ENCODE measurements around the gene KRT9. TPM values are rescaled to one million over a fixed set of nuclear protein-coding genes. Genes with fewer than 3 reads are reported as not detected.

The KRT9 gene
- total RNA-seq, 3 donors from 2014 or later: 0.44 TPM; not detected in 2

DNA sequence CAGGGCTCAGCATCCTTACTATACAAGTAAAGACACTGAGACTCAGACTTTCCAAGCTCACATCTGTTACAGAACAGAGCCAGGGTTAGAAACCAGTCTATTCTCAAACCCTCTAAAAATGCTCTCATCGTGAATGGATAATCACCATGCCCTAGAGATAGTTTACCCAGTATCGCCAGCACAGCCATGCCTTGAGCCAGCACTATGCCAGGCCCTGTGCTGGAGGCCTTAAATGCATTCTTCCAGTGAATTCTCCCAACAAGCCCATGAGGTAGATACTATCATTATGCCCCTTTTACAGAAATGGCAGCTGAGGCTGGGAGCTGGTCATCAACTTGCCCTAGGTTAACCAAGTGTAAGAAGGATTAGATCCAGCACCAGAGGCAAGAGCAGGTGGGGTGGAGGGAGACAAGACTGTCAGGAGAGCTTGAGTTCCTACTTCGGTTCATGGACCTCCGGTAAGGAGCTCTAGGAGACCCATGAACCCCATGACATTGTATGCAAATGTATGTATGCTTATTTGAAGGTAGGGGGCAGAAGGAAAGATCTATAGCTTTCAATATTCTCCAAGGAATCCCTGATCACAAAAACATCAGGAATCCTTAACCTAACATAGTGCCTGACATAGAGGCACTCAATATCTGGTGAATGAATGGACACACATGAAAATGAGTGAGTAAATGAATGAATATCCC, 9.7 kb upstream of the KRT9 start:
- Histone ChIP-seq H3K27ac (peak overlapping the region; percentile 86 to 90), H3K4me1 (no peaks in the 10 kb centered on the region), H3K9me3 (no peaks in the 10 kb centered on the region), H3K27me3 (no peaks in the 10 kb centered on the region), H3K4me3 (no peak overlapping the region), H3K36me3 (no peaks in the 10 kb centered on the region)
- intact Hi-C loops (cut with DNase I; ENCODE audit: low total_unique reads): no loop called here
- TF ChIP-seq POLR2A (IDR thresholded peaks at IDR 0.05): no peak
- TF ChIP-seq POLR2AphosphoS5 (IDR thresholded peaks at IDR 0.05): no peak
- TF ChIP-seq CTCF (IDR thresholded peaks at IDR 0.05): no peak
- DNase-seq (ENCODE audit: low spot score in 2 of 2): no peak

DNA sequence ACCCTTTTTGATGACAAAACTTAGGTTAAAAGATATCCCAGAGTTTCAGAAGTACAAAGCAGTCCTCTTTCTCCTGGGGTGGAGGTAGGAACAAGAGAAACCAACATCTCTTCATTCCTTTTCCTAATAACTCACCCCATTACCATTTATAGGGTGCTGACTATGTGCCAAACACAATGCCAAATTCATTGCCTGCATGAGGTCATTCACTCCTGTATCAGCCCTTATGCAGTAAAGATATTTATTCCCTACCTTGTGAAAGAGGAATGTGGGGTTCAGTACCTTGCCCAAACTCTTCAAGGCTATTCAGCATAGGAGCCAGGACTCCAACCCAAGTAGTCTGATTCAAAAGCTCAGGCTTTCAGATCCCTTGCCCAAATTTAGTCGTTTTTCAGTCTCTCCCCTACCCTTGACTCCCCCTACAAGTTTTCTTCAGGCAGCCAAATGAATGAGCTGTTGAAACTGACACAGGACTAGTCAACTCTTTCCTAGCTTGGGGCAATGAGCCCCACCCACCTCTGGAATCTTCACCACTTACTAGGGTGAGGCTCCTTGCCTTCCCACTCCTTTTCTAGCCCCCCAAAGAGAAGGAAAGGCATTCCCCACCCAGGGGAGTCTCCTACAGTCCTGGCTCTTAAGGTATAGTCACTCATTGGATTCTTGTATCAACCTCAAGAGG, 9.0 kb upstream of the KRT9 start:
- Histone ChIP-seq H3K27ac (peak overlapping the region; percentile 86 to 90), H3K4me3 (no peak overlapping the region), H3K27me3 (no peaks in the 10 kb centered on the region), H3K9me3 (no peaks in the 10 kb centered on the region), H3K4me1 (no peaks in the 10 kb centered on the region), H3K36me3 (no peaks in the 10 kb centered on the region)
- DNase-seq (ENCODE audit: low spot score in 2 of 2): peak in 1 of 2 donors; percentile 83
- intact Hi-C loops (cut with DNase I; ENCODE audit: low total_unique reads): no loop called here
- TF ChIP-seq POLR2AphosphoS5 (IDR thresholded peaks at IDR 0.05) (peak in 1 of 3 donors; percentile 6), POLR2A (IDR thresholded peaks at IDR 0.05) (no peak)

- Histone ChIP-seq H3K4me1 (no peaks in the 10 kb centered on the region), H3K9me3 (no peaks in the 10 kb centered on the region), H3K27me3 (no peaks in the 10 kb centered on the region), H3K27ac (peak overlapping the region; percentile 86 to 90), H3K4me3 (no peak overlapping the region), H3K36me3 (no peaks in the 10 kb centered on the region)
- no peak for DNase-seq (ENCODE audit: low spot score in 2 of 2)
- TF ChIP-seq POLR2AphosphoS5 (IDR thresholded peaks at IDR 0.05) (no peak), CTCF (IDR thresholded peaks at IDR 0.05) (no peak), POLR2A (IDR thresholded peaks at IDR 0.05) (no peak)
- intact Hi-C loops (cut with DNase I; ENCODE audit: low total_unique reads): no loop called here
Observed at GRCh38 chr17:41580244-41580575, 8.4 kb upstream of the KRT9 start.

- DNase-seq (ENCODE audit: low spot score in 2 of 2): peak; percentile 91 to 95
- Histone ChIP-seq H3K4me1 (no peaks in the 10 kb centered on the region), H3K9me3 (no peaks in the 10 kb centered on the region), H3K36me3 (no peaks in the 10 kb centered on the region), H3K4me3 (peak overlapping the region in 1 of 3 donors; percentile 43), H3K27ac (peak overlapping the region; percentile 86 to 90), H3K27me3 (no peaks in the 10 kb centered on the region)
- TF ChIP-seq POLR2A (IDR thresholded peaks at IDR 0.05) (peak; percentile 32), POLR2AphosphoS5 (IDR thresholded peaks at IDR 0.05) (peak in 1 of 3 donors; percentile 79), CTCF (IDR thresholded peaks at IDR 0.05) (peak; percentile 82 to 98 (median 86))
- intact Hi-C loops (cut with DNase I; ENCODE audit: low total_unique reads): no loop called here
Observed at GRCh38 chr17:41579484-41580243, 7.8 kb upstream of the KRT9 start.

GRCh38 chr17:41578971-41579370, 7.1 kb upstream of the KRT9 start:
- H3K36me3 ChIP-seq: no peaks in the 10 kb centered on the region
- peak overlapping the region; percentile 81 to 90 for H3K27ac ChIP-seq
- DNase-seq (ENCODE audit: low spot score in 2 of 2): no peak
- TF ChIP-seq POLR2A (IDR thresholded peaks at IDR 0.05) (no peak), CTCF (IDR thresholded peaks at IDR 0.05) (no peak), POLR2AphosphoS5 (IDR thresholded peaks at IDR 0.05) (no peak)
- H3K9me3 ChIP-seq: no peaks in the 10 kb centered on the region
- H3K27me3 ChIP-seq: no peaks in the 10 kb centered on the region
- intact Hi-C loops (cut with DNase I; ENCODE audit: low total_unique reads): no loop called here
- no peaks in the 10 kb centered on the region for H3K4me1 ChIP-seq
- no peak overlapping the region for H3K4me3 ChIP-seq
